Glutamatergic neuron (in vitro differentiated cells): ENCODE measurements around the gene FBXW4. TPM values are rescaled to one million over a fixed set of nuclear protein-coding genes. Genes with fewer than 3 reads are reported as not detected.

Experiments used
- DNase-seq: peaks from one replicate; pipeline ENCODE4 v3.0.0; 2022
- H3K27ac Mint-ChIP-seq: one replicate; pipeline ENCODE4 v1.8.0; 2020; ENCODE audit warnings: mild to moderate bottlenecking, mixed read lengths, inconsistent platforms; ENCODE audit not compliant: unreplicated experiment
- H3K27me3 Mint-ChIP-seq: one replicate; pipeline ENCODE4 v1.8.0; 2020; ENCODE audit warnings: mild to moderate bottlenecking, moderate library complexity, mixed read lengths, inconsistent platforms; ENCODE audit not compliant: unreplicated experiment
- H3K36me3 Mint-ChIP-seq: one replicate; pipeline ENCODE4 v1.8.0; 2020; ENCODE audit warnings: mild to moderate bottlenecking, mixed read lengths, inconsistent platforms; ENCODE audit not compliant: unreplicated experiment
- H3K4me1 Mint-ChIP-seq: one replicate; pipeline ENCODE4 v1.8.0; 2020; ENCODE audit warnings: mild to moderate bottlenecking, low read depth, mixed read lengths, inconsistent platforms; ENCODE audit not compliant: unreplicated experiment
- H3K4me3 Mint-ChIP-seq: one replicate; pipeline ENCODE4 v1.8.0; 2020; ENCODE audit warnings: mild to moderate bottlenecking, mixed read lengths, inconsistent platforms; ENCODE audit not compliant: unreplicated experiment
- H3K9me3 Mint-ChIP-seq: one replicate; pipeline ENCODE4 v1.8.0; 2020; ENCODE audit warnings: mild to moderate bottlenecking, moderate library complexity, mixed read lengths, inconsistent platforms; ENCODE audit not compliant: unreplicated experiment
- CTCF ChIP-seq: fragments of 200-600 bp; sonication (generic); IDR thresholded peaks from one replicate; pipeline ENCODE4 v1.5.0; 2021; ENCODE audit not compliant: partially characterized antibody, unreplicated experiment
- total RNA-seq: library from RNA; stranded (reverse); fragmentation: NEBNext Ultra II Directional; extraction: Animal tissue kit (Norgen Biotek cat#: 25700); gene quantifications from one replicate; pipeline ENCODE4 v1.2.1, GENCODE V29; 2021; ENCODE audit not compliant: unreplicated experiment

FBXW4 gene
- total RNA-seq, 1 donor from 2014 or later = 25.8 TPM

- H3K27me3 Mint-ChIP-seq = peaks cover 2% of the 10 kb centered on the region
- H3K27ac Mint-ChIP-seq = no peak overlapping the region
- H3K4me3 Mint-ChIP-seq = no peak overlapping the region
- peaks cover 4% of the 10 kb centered on the region for H3K4me1 Mint-ChIP-seq
- DNase-seq = no peak
- no peak for TF ChIP-seq CTCF
- H3K9me3 Mint-ChIP-seq = peaks cover 3% of the 10 kb centered on the region
- peaks cover 15% of the 10 kb centered on the region for H3K36me3 Mint-ChIP-seq
These were observed 23.5 kb downstream of the FBXW4 start for GRCh38 chr10:101671453-101671852.

DNA sequence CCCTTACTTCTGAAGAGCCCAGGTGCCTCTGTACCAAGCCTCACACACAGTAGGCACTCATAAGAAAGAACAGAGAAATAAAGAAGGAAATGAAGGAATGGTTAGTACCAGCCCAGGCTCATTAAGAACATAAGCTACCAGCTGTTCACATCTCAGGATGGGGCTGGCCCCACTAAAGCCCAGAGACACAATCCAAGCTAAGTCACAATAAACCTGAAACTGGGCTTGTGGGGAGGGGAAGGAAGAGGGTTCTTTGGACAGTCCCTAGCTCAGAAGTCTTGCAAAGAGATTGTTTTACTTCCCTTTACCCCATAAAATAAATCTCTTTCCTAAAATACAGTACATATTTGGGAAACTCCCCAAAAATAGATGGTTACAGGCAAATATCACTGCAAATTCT lies 24.3 kb downstream of the FBXW4 start:
- no peak overlapping the region for H3K27ac Mint-ChIP-seq

DNA sequence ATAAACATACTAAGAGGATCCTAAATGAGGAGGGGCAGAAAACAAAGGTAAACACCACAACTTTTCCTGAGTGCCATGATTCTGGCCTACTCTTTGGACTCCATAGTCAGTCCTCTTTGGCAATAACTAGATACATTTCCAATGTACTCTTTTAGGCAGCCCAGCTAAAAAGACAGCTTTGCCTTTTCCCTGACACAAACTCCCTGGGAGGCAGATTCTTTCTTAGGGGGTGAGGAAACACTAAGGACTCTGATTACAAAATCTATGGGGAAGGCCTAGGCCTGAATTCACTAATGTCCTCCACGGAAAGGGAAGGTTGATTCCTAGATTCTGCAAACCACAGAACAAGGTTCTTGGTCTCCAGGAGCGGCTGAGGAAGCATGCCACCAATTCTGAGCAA lies 25.8 kb downstream of the FBXW4 start:
- H3K27ac Mint-ChIP-seq = no peak overlapping the region
- H3K9me3 Mint-ChIP-seq = no peaks in the 10 kb centered on the region
- TF ChIP-seq CTCF = no peak
- H3K27me3 Mint-ChIP-seq = peaks cover 3% of the 10 kb centered on the region
- peaks cover 4% of the 10 kb centered on the region for H3K4me1 Mint-ChIP-seq
- H3K4me3 Mint-ChIP-seq = no peak overlapping the region
- no peak for DNase-seq
- peaks cover 9% of the 10 kb centered on the region for H3K36me3 Mint-ChIP-seq

More for the DNA sequence above, 24.3 kb downstream of the FBXW4 start:
- no peak for DNase-seq
- Mint-ChIP-seq H3K4me1 (peaks cover 4% of the 10 kb centered on the region), H3K36me3 (peaks cover 12% of the 10 kb centered on the region), H3K9me3 (no peaks in the 10 kb centered on the region), H3K4me3 (no peak overlapping the region), H3K27me3 (peaks cover 2% of the 10 kb centered on the region)
- no peak for TF ChIP-seq CTCF

- H3K9me3 Mint-ChIP-seq = no peaks in the 10 kb centered on the region
- no peak overlapping the region for H3K4me3 Mint-ChIP-seq
- H3K27me3 Mint-ChIP-seq = peaks cover 3% of the 10 kb centered on the region
- peaks cover 9% of the 10 kb centered on the region for H3K36me3 Mint-ChIP-seq
- peaks cover 4% of the 10 kb centered on the region for H3K4me1 Mint-ChIP-seq
- H3K27ac Mint-ChIP-seq = no peak overlapping the region
- DNase-seq = no peak
- TF ChIP-seq CTCF = no peak
These were observed 26.4 kb downstream of the FBXW4 start for GRCh38 chr10:101668566-101668965.

DNA sequence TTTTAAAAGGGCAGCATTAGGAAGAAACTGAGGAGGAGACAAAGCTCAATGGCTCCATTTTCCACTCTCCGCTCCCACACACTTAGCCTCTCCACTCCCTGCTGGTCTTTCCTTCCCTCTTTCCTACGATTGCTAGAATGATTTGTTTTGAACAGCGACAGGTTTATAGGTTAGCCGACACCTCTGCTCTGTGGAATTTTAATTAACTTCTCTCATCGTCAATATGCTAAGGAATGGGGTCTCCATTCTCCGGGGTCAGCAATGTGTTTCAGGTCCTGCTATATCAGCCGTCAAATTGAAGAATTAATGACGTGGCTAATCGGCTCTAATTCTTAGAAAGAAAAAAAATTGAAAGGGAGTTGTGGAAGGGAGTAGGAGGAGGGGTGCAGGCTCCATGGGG lies 28.9 kb downstream of the FBXW4 start:
- no peaks in the 10 kb centered on the region for H3K9me3 Mint-ChIP-seq
- H3K4me1 Mint-ChIP-seq = peaks cover 5% of the 10 kb centered on the region
- no peak overlapping the region for H3K4me3 Mint-ChIP-seq
- DNase-seq = no peak
- H3K27me3 Mint-ChIP-seq = peaks cover 3% of the 10 kb centered on the region
- TF ChIP-seq CTCF = no peak
- peaks cover 9% of the 10 kb centered on the region for H3K36me3 Mint-ChIP-seq
- H3K27ac Mint-ChIP-seq = no peak overlapping the region
